Transverse colon (tissue), 4 donors: ENCODE data around the gene MTHFR. TPM values are rescaled to one million over a fixed set of nuclear protein-coding genes. Genes with fewer than 3 reads are reported as not detected.

Source experiments
- DNase-seq: peaks from one replicate; pipeline ENCODE4 v3.0.0-alpha.2; 2019
- H3K27ac ChIP-seq, 4 donors: fragments of 200-600 bp; sonication (generic); 2 replicates each; pipeline ENCODE4 v1.5.1; 2016 to 2018; ENCODE audit warnings: inconsistent platforms in 4 of 4
- H3K27me3 ChIP-seq: fragments of 200-600 bp; sonication (generic); 2 replicates; pipeline ENCODE4 v1.5.1; 2017; ENCODE audit warnings: inconsistent platforms
- H3K36me3 ChIP-seq, 4 donors: fragments of 200-600 bp; sonication (generic); 2 replicates each; pipeline ENCODE4 v1.5.1; 2017 to 2019; ENCODE audit warnings: inconsistent platforms in 4 of 4
- H3K4me1 ChIP-seq, 4 donors: fragments of 200-600 bp; sonication (generic); 2 replicates each; pipeline ENCODE4 v1.5.1; 2017 to 2020; ENCODE audit warnings: inconsistent platforms in 4 of 4
- H3K4me3 ChIP-seq, 4 donors: fragments of 200-600 bp; sonication (generic); 1 replicate in 1 of 4; 2 replicates in 3 of 4; pipeline versions ENCODE4 v1.5.1 to v1.6.1; 2017 to 2019; ENCODE audit warnings: inconsistent platforms in 4 of 4
- H3K9me3 ChIP-seq, 2 donors: fragments of 200-600 bp; sonication (generic); 2 replicates each; pipeline ENCODE4 v1.5.1; 2017 to 2019; ENCODE audit warnings: inconsistent platforms in 2 of 2
- CTCF ChIP-seq, 5 experiments: fragments of 200-600 bp in 3 of 5; fragments of 450-650 bp in 2 of 5; sonication (generic) in 3 of 5; IDR thresholded peaks; 1 replicate in 2 of 5; 2 replicates in 3 of 5; pipeline ENCODE4 v1.5.1; 2016 to 2017; ENCODE audit warnings: antibody characterized with exemption in 5 of 5, inconsistent platforms in 3 of 5, mild to moderate bottlenecking in 2 of 5, moderate library complexity in 1 of 5
- EP300 ChIP-seq: sonication (generic); formaldehyde crosslinking; IDR thresholded peaks from one replicate; pipeline ENCODE4 v1.6.1; 2017; ENCODE audit warnings: antibody characterized with exemption, low read depth
- POLR2A ChIP-seq: fragments of 450-650 bp; IDR thresholded peaks from one replicate; pipeline ENCODE4 v1.6.1; 2016; ENCODE audit warnings: antibody characterized with exemption, mild to moderate bottlenecking, moderate library complexity
- POLR2AphosphoS5 ChIP-seq, 3 donors: sonication (generic); formaldehyde crosslinking; IDR thresholded peaks; one replicate each; pipeline ENCODE4 v1.6.1; 2016; ENCODE audit warnings: antibody characterized with exemption in 3 of 3
- WGBS, 2 donors: methylation state at CpG; one replicate each; pipeline ENCODE4 v1.1.5; 2018; ENCODE audit warnings: low coverage in 1 of 2; 5-methylcytosine and 5-hydroxymethylcytosine counted together
- in situ Hi-C, 4 donors: fragments of 200-750 bp; cut with MboI; loops; one replicate each; pipeline versions ENCODE4 v1.15.0 to v1.15.1; 2017; ENCODE audit warnings: low sequenced_read_pairs in 3 of 4, low pct_ligation_motif_present in 1 of 4, low pct_unique_long_range_greater_than_20kb in 1 of 4
- intact Hi-C: fragments of 100-400 bp; cut with DNase I; formaldehyde crosslinking; loops from one replicate; pipeline ENCODE4 v1.15.1; 2023; ENCODE audit warnings: low total_unique reads
- total RNA-seq, 4 donors: library from RNA; depleted of rRNA; stranded (reverse); fragments of >200 nt; gene quantifications; one replicate each; pipeline ENCODE4 v1.1.0, GENCODE V29; 2016

Gene MTHFR
- total RNA-seq, 4 donors from 2014 or later = 42.8 to 141 (median 48.3) TPM

GRCh38 chr1:11790101-11790879, 15.5 kb downstream of the MTHFR start:
- no peak overlapping the region for H3K4me3 ChIP-seq
- intact Hi-C loops (no loop called here), in situ Hi-C loops (no loop called here)
- no peaks in the 10 kb centered on the region for H3K9me3 ChIP-seq
- TF ChIP-seq CTCF (IDR thresholded peaks at IDR 0.05) (no peak), POLR2AphosphoS5 (IDR thresholded peaks at IDR 0.05) (no peak), EP300 (no peak), POLR2A (no peak)
- H3K36me3 ChIP-seq = peaks cover 0 to 12% (median 2%) of the 10 kb centered on the region in 4 donors
- H3K27ac ChIP-seq = peak overlapping the region; percentile 82 to 92 (median 84)
- peaks cover 41 to 59% (median 48%) of the 10 kb centered on the region in 4 donors for H3K4me1 ChIP-seq
- H3K27me3 ChIP-seq = no peaks in the 10 kb centered on the region
- no peak for DNase-seq
- 86% methylated on average over 20 of the region's 20 CpGs; no CpG with 5 or more reads in 1 of the 2 donors for WGBS, 2 donors

- Histone ChIP-seq H3K27ac (peak overlapping the region; percentile 82 to 92 (median 84)), H3K9me3 (no peaks in the 10 kb centered on the region), H3K4me3 (no peak overlapping the region), H3K4me1 (peaks cover 48 to 66% (median 56%) of the 10 kb centered on the region in 4 donors), H3K36me3 (peaks cover 0 to 7% (median 2%) of the 10 kb centered on the region in 4 donors), H3K27me3 (no peaks in the 10 kb centered on the region)
- in situ Hi-C loops (no loop called here), intact Hi-C loops (no loop called here)
- TF ChIP-seq EP300 = no peak
- no peak for TF ChIP-seq POLR2A
- TF ChIP-seq CTCF (IDR thresholded peaks at IDR 0.05) = no peak
- TF ChIP-seq POLR2AphosphoS5 (IDR thresholded peaks at IDR 0.05) = no peak
- 79 to 83% methylated on average over 1 to 13 of the region's 13 CpGs for WGBS, 2 donors
- DNase-seq = no peak
These were observed 16.4 kb downstream of the MTHFR start for GRCh38 chr1:11789126-11790067.

- DNase-seq = no peak
- intact Hi-C loops = no loop called here
- H3K27ac ChIP-seq = peak overlapping the region; percentile 82 to 92 (median 84)
- no peak for TF ChIP-seq EP300
- TF ChIP-seq CTCF (IDR thresholded peaks at IDR 0.05) = no peak
- no peak for TF ChIP-seq POLR2AphosphoS5 (IDR thresholded peaks at IDR 0.05)
- TF ChIP-seq POLR2A = no peak
- in situ Hi-C loops = no loop called here
- no peaks in the 10 kb centered on the region for H3K27me3 ChIP-seq
- WGBS, 2 donors = 65% methylated on average over 11 of the region's 14 CpGs; no CpG with 5 or more reads in 1 of the 2 donors
- H3K36me3 ChIP-seq = peaks cover 0 to 2% (median 0%) of the 10 kb centered on the region in 4 donors
- H3K4me1 ChIP-seq = peaks cover 48 to 66% (median 56%) of the 10 kb centered on the region in 4 donors
- H3K9me3 ChIP-seq = no peaks in the 10 kb centered on the region
- no peak overlapping the region for H3K4me3 ChIP-seq
These were observed 17.2 kb downstream of the MTHFR start for GRCh38 chr1:11788549-11789053.
